GM19238 (cell line): ENCODE measurements around the gene DBNDD1.
"Not testable (repeated sequence)": the region's sequence is repeated elsewhere in the genome, so short reads cannot be mapped to it uniquely, and the experiment has no call there.

Source experiments
- DNase-seq: peaks from one replicate; pipeline ENCODE4 v3.0.0; 2011; ENCODE audit warnings: low spot score; ENCODE audit not compliant: insufficient read length

Gene DBNDD1

DNA sequence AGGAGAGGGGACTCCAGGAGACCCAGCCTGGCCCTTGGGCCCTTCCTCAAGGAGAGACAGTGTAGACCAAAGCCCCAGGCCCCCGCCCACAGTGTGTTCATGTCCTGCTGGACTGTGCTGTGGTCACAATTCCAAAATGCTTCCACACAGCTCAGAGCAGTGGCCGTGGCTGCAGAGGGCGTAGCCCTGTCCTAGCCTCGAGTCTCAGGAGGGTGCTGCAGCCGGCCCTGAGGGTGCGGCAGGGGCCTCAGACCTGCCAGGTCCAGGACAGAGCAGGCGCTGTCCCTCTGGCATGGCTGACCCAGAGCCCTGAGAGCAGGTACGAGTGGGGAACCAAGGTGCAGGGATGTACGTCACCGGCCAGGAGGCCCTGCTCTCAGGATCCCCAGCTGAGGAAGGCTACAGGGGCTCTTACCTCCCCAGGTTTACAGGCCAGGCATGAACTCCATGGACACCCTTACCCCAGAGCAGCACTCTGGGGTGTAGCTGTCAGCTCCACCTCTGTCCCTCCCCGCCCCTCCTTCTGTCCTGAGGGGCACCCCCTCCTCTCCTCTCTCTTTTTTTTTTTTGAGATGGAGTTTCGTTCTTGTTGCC, 7.3 kb downstream of the DBNDD1 start:
- no peak for DNase-seq

DNA sequence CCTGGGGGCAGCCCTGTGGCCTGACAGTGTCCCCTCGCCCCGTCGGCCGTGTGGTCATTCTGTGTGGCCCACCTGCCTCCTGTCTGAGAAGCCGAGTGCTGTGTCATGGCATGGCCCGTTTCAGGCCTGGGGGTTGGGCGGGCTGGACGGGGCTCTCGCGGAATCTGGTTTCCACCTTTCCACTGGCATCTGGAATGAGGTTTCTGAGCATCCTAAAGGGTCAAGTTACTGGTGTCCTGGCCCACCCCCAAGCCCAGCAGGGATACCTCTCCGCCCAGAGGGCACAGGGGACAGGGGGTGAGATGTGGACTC, 7.8 kb downstream of the DBNDD1 start:
- DNase-seq, result no peak

DNA sequence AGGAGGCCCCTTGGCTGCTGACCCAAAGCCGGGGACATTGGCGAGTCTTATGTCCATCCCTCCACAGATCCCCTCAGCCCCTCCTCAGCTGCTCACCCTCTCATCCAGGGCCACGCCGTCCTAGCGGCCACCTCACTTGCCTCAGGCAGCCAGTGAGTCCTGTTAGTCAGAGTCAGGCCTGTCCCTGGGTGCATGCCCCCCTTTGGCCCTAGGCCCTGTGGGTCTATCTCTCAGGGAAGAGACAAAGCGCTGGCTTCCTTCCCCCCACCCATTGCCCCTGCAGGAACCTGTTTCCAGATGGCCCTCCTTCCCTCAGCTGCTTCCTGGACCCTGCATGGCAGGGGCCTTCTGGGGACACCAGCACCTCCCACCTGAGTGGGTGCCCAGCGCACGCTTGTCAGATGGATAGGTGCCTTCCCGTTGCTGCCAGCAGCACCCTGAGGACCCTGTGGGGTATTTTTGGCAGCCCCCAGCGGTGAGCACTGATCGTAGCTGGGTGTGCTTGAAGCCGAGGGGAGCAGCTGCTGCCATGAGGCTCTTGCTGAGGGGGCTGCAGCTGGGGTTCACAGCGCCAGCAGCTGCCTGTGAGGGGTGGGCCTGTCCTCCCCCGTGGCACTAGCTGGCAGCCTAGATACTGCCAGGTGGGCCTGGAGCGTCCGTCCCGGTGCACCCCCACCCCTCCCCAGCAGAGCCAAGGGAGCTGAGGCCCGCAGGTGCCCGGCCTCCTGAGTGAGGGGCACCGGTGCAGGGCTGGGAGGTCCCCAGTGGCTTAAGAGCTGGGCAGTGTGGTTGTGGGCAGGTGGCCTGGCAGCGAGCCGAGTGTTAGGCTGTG, 8.4 kb downstream of the DBNDD1 start:
- DNase-seq, result no peak

DNA sequence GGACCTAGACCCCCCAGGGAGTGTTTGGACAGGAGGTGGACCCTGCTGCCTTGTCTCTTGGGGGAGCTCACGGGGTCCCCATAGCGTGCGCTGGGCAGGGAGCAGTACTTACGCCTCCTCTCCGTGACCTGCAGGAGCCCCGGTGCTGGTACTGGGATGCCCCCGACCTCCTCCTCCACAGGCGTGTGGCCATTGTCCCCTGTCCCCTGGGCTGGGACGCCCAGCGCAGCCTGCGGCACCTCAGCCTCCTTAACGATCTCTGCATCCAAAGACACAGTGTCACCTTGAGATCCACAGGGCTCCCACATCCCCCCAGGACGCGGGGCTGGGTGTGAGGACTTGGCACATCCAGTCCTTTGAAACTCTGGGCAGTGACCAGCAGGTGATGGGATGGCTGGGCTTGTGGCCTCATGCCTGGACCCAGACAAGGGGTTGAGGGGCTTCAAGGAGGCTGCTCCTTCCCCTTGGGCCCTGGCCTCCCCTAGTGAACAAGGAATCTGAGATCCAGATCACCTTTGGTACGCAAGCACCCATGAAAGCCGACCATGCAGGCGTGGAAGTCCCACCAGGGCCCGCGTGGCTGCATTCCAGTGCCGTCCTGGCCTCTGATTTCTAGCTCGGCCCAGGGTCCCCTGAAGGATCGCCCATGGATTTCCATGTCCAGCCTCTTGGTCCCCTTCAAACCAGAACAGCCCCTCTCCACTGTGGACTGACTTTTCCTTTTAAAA, 9.9 kb downstream of the DBNDD1 start:
- DNase-seq, result no peak

DNA sequence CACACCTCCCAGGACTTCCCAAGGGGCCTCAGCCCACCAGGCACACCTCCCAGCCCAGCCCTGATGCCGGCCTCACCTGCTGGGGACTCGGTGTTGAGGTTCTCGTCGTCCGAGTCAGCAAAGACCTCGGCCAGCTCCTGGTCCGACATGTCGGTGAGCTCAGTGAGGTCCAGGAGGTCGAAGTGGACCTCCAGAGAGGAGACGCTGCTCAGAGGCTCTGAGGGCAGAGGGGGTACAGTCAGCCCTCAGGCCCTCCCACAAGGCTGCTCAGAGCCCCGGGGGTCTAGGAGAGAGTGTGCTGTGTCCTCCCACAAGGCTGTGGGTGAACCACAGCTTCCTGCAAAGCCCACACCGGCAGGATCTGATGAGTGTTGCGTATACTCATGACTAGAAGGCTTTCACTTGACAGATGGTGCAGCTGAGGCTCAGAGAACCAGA, 10.5 kb downstream of the DBNDD1 start:
- peak; percentile 63 for DNase-seq

DNA sequence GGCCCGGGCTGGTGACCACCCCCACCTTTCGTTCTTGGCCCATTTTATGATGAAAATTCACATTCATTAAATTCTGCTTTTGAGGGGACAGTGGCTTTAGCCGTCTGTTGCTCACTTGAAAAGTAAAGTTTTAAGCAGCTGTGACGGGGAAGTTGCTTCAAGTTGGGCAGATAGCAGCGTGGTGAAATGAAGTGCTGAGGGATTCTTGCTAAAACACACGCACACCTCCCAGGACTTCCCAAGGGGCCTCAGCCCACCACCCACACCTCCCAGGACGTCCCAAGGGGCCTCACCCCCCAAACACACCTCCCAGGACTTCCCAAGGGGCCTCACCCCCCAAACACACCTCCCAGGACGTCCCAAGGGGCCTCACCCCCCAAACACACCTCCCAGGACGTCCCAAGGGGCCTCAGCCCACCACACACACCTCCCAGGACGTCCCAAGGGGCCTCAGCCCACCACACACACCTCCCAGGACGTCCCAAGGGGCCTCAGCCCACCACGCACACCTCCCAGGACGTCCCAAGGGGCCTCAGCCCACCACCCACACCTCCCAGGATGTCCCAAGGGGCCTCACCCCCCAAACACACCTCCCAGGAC, 11.5 kb downstream of the DBNDD1 start:
- not testable (repeated sequence) for DNase-seq

DNA sequence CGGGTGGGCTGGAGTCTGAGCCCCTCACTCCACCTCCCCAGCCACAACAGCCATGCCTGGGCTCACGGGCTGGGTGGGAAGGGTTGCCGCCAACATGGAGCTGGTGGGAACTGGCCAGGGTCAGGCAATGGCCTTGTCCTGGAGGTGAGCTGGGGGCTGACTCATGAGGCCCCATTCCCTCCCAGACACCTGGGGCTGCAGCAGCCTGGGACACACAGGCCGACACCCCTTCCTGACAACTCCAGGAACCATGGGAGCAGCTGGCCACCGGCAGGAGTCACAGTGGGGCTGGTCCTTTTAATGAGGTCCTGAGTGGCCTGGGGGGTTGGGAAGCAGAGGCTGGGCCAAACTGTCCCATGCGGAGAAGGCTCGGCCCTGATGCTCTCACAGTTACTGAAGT, 12.2 kb downstream of the DBNDD1 start:
- no peak for DNase-seq

DNA sequence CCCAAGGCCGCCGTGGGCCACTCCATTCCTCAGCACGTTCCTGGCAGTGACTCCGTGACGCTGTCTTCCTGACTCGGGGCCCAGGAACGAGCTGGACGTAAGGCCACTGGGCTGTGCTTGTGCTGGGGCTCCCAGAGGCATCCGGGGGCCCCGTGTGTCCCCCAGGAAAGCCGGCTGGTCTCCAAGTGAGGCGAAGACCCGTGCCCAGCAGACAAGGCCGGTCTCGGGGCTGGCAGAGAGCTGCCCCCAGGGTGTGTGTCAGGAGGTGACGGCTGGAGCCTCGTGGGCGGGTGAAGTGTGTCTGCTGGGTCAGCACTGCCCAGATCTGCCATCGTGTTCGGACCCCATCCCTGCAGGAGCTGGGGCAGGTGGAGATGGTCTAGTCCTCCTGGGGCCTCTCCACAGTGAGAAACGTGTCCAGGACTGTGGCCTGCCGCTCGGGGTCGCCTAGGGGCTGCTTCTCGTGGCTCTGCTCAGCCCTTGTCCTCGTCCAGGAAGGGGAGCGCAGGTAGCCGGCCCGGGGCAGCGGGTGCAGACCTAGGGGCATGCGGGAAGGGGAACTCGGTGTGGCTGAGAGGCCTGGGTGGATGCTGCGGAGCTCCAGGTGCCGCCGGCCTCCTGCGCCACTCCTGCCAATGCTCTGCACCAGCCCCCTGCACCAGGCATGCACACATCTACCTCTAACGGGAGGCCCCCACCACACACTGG, 13.1 kb downstream of the DBNDD1 start:
- no peak for DNase-seq

DNA sequence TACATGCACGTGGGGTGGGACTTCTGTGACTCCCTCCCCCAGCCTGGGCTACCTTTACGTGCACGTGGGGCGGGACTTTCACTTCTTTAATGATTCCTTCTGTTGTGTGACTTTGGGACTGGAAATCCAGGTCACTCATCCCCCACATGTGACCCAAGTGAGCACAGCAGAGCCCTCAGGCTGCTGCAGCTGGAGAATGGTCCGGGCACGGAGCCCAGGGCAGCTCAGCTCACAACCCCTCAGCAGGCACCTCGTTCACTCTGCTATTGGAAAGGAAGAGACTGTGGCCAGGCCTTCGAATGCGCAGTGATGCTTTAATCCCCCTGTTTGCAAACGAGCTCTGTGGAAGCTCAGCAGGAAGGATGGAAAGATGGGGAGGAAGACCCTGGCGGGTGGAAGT, 14.7 kb downstream of the DBNDD1 start:
- no peak for DNase-seq

DNA sequence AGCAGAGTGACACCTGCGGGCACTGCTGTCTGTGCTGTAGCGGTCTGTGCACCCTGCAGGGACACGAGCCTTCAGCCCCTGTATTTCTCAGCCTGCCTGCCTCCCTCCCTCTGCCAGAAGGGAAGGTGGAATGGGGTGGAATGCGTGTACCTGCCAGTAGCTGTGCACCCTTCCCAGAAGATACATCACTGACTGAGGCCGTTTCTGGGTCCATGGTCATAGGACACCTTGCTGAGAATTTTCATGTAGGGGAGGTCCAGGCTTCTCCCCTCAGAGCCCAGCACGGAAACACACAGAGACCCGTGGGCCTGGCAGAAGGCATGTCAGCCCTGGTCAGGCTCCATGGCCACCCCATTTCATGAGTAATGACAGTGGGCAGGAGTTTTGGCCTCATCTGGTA, 16.5 kb downstream of the DBNDD1 start:
- DNase-seq, result no peak

DNA sequence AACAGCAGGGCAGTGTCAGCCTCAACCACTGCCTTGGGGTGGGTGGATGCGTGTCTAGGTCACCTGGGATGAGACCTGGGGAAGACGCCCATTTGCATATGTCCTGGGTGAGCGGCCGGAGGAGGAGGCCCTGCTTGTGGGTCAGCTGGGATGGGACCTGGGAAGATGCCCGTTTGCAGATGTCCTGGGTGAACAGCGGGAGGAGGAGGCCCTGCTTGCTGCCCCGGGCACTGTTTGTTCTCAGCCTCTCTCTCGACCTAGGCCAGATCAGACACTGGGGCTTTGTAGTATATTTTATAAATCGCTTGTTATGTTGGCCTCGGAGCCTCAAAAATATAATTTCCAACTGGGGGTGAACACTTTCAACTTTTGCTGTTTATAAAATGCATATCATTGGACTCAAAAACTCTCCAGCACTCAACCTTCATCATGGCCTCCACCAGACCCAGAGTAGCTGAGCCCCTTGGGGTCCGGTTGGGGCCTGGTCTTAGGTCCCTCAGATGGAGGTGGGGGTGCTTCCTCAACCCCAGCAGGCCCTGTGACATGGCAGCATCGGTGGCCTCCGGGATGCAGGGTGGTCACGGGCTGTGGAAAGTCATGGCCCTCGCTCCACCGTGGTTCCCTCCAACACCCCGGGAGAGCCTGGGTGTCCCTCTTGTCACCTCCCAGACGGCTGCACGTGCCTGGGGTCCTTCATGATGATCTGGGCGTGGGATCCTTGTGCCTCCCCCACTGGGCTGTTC, 17.3 kb downstream of the DBNDD1 start:
- no peak for DNase-seq

DNA sequence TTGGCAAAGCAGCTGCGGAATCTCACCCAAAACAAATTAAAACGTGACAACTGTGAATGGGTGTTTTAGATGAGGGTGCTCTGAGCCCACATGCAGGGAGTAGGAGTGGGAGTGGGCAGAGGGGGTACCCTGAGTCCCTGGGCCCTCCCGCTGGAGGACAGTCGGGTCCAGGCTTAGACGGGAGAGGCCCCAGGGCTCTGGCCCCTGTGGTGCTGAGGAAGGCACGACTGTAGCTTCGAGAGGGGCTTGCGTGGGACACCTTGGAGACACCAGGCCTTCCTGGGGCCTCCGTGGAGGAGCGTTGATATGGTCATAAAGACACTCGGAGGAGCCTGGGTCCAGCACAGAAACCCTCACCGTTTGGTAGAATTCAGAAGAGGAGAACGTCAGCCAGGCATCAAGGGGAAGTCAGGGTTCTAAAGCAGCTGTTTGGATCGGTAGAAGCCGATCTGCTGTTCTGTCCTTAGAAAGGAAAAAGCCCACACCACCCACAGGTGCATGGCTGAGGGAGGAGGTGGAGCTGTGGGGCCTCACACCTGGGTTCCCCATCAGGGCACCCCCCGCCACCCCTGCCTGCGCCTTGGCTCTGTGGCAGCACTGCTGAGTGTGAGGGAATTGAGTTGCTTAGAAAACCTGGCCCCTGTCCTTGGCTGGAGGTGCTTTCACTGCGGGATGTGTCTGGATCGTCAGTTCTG, 18.4 kb downstream of the DBNDD1 start:
- no peak for DNase-seq

DNA sequence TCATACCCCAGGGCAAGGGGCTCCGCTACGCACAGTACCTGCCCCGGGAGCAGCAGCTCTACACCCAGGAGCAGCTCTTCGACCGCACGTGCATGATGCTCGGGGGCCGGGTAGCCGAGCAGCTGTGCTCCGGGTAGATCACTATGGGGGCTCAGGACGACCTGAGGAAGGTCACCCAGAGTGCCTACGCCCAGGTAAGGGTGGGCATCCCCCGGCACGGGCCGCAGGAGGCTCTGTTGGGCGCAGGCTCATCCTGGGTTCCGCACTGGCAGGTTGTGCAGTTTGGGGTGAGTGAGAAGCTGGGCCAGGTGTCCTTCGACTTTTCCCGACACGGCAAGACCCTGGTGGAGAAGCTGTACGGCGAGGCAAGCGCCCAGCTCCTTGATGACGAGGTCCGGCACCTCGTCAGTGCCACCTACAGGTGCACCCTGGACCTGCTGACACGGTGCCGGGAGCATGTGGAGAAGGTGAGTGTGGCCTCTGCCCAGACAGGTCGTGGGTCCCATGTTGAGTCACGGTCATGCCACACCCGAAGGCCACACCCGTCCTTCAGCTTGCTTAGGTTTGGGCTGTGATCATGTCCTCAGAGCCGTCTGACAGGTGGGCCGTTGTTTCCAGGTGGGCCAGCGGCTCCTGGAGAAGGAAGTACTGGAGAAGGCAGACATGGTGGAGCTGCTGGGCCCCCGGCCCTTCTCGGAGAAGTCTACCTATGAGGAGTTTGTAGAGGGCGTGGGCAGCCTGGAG, 19.3 kb downstream of the DBNDD1 start:
- no peak for DNase-seq

DNA sequence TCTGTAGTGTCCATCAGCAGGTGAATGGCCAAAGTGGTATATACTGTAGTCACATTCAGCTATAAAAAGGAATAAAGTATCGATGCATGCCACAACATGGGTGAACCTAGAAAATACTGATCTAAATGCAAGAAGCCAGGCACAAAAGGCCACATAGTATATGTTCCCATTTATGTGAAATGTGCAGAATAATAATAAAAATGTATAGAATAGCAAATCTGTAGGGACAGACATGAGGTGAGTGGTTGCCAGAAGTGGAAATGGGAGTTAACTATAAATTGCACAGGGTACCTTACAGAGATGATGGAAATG, 23.1 kb downstream of the DBNDD1 start:
- no peak for DNase-seq

DNA sequence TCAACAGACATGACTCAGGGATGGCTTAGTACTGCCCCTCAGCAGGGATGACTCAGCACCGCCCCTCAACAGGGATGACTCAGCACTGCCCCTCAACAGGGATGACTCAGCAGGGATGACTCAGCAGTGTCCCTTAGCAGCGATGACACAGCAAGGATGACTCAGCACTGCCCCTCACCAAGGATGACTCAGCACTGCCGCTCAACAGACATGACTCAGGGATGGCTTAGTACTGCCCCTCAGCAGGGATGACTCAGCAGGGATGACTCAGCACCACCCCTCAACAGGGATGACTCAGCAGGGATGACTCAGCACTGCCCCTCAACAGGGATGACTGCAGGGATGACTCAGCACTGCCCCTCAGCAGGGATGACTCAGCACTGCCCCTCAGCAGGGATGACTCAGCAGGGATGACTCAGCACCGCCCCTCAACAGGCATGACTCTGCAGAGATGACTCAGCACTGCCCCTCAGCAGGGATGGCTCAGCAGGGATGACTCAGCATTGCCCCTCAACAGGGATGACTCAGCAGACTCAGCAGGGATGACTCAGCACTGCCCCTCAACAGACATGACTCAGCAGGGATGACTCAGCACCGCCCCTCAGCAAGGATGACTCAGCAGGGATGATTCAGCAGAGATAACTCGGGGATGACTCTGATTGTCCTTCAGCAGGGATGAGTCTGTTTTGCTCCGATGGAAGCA, 23.6 kb downstream of the DBNDD1 start:
- not testable (repeated sequence) for DNase-seq

DNA sequence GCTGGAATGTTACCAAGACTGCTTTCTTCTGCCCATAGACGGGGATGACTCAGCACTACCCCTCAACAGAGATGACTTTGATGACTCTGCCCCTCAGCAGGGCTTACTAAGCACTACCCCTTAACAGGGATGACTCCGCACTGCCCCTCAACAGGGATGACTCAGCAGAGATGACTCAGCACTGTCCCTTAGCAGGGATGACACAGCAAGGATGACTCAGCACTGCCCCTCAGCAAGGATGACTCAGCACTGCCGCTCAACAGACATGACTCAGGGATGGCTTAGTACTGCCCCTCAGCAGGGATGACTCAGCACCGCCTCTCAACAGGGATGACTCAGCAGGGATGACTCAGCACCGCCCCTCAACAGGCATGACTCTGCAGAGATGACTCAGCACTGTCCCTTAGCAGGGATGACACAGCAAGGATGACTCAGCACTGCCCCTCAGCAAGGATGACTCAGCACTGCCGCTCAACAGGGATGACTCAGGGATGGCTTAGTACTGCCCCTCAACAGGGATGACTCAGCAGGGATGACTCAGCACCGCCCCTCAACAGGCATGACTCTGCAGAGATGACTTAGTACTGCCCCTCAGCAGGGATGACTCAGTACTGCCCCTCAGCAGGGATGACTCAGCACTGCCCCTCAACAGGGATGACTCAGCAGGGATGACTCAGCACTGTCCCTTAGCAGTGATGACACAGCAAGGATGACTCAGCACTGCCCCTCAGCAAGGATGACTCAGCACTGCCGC, 24.4 kb downstream of the DBNDD1 start:
- not testable (repeated sequence) for DNase-seq

DNA sequence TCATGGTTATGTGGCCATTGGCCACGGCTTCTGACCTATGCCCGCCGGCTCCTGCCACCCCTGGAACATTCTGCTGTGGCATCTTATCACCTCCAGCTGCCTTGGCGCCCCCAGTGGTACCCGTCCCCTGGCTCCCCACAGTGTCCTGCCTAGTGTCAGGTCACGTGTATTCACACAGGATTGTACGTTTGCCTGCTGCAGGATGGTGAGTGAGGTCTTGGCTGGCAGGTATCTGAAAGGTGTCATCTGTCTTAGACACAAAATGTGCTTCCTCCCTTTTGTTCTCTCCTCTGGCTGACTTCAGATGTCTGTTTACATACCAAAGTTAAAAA, 24.9 kb downstream of the DBNDD1 start:
- DNase-seq, result no peak

DNA sequence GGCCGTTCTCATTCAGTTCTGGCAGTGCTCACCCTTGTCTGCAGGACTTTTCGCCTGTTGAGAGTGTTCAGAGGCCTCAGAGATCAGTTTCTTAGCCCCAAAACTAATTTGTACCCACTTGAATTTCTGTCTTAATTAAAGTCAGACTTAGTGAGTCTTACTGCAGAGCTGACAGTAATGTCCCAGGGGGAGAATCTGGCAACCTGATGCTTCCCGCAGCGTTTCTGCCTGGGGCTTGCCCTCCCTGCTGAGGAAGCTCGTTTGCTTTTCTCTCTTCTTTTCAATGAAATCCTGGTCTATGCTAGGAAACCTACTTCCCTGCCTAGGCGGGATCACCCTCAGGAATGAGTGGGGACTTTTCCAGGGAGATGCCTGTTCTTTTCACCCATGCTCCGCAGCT, 25.3 kb downstream of the DBNDD1 start:
- DNase-seq, result no peak

DNA sequence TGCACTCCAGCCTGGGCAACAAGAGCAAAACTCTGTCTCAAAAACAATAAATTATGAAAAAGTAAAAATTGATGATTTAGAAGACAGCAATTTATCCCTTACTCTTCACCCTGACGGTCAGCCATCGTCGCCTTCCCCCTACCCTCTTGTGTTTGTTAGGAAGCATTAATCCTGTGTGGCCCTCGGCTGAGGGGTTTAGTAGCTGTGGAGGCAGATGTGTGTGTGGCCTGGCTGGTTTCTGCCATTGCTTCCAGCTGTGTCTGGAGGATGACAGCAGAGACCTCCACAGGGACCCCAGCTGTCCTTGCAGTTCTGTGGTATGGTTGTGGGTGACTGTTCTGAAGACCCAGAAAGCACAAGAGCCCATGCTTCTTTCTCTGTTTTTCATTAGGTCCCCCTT, 25.9 kb downstream of the DBNDD1 start:
- DNase-seq, result no peak
